GM15510 (cell line): Measurements from ENCODE around the gene TREML2.

Experiments
- POLR2A ChIP-seq: IDR thresholded peaks from 3 replicates; pipeline ENCODE4 v1.6.1; 2011; ENCODE audit warnings: borderline replicate concordance; ENCODE audit not compliant: insufficient read length; ENCODE audit errors: extremely low read depth

TREML2 gene

GRCh38 chr6:41167173-41167963 is 33.6 kb downstream of the TREML2 start:
- no peak for TF ChIP-seq POLR2A

- TF ChIP-seq POLR2A = no peak
Measured at GRCh38 chr6:41164551-41165120, 36.3 kb downstream of the TREML2 start.

- TF ChIP-seq POLR2A = no peak
Measured at GRCh38 chr6:41163419-41163717, 37.6 kb downstream of the TREML2 start.

GRCh38 chr6:41162687-41163418 is 38.1 kb downstream of the TREML2 start, which contains the start of gene TREM2:
Gene TREM2, minus strand, starts transcription at chr6:41163116. Its CDS starts 34 bp downstream, at chr6:41163082.
- no peak for TF ChIP-seq POLR2A

GRCh38 chr6:41161851-41162552 is 38.9 kb downstream of the TREML2 start:
- no peak for TF ChIP-seq POLR2A

- no peak for TF ChIP-seq POLR2A
Measured at GRCh38 chr6:41161380-41161779, 39.6 kb downstream of the TREML2 start.

- TF ChIP-seq POLR2A = no peak
Measured at GRCh38 chr6:41160933-41161332, 40.0 kb downstream of the TREML2 start.

GRCh38 chr6:41159415-41160082 is 41.4 kb downstream of the TREML2 start:
- TF ChIP-seq POLR2A = no peak

- TF ChIP-seq POLR2A = no peak
Measured at GRCh38 chr6:41157323-41157722, 43.6 kb downstream of the TREML2 start.

GRCh38 chr6:41156771-41157170 is 44.2 kb downstream of the TREML2 start:
- no peak for TF ChIP-seq POLR2A

GRCh38 chr6:41156001-41156400 is 44.9 kb downstream of the TREML2 start:
- no peak for TF ChIP-seq POLR2A

GRCh38 chr6:41155132-41155805 is 45.7 kb downstream of the TREML2 start:
- no peak for TF ChIP-seq POLR2A

GRCh38 chr6:41153992-41154625 is 46.8 kb downstream of the TREML2 start, which contains the start of gene TREML1:
Gene TREML1, minus strand, starts transcription at chr6:41154347. Its CDS starts 59 bp downstream, at chr6:41154288.
- no peak for TF ChIP-seq POLR2A
